Measurements from ENCODE around the gene VEGFC.

VEGFC gene

DNA sequence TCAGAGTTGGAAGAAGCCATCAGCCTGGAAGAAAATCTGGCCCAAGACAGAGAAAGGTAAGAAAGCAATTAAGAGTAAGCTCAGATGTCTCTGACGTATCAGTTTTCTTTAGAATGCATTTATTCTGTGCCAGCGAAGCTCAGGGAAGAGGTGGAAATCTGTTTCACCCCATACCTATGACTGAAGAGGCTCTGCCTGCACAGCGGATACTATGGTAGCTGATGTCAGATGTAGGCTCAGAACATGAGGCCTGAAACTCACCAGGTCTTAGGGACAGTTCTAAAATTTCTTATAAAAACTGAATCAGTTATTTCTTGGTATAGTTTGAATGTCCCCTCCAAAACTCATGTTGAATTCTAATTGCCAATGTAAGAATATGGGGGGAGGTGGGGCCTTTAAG lies 30.9 kb downstream of the VEGFC start:
- no peak for DNase-seq (ENCODE audit: low read depth)

GRCh38 chr4:176760471-176760870 lies 32.3 kb downstream of the VEGFC start:
- DNase-seq (ENCODE audit: low read depth): no peak

- DNase-seq (ENCODE audit: low read depth): no peak
Observed at GRCh38 chr4:176758731-176759130, 34.0 kb downstream of the VEGFC start.

DNA sequence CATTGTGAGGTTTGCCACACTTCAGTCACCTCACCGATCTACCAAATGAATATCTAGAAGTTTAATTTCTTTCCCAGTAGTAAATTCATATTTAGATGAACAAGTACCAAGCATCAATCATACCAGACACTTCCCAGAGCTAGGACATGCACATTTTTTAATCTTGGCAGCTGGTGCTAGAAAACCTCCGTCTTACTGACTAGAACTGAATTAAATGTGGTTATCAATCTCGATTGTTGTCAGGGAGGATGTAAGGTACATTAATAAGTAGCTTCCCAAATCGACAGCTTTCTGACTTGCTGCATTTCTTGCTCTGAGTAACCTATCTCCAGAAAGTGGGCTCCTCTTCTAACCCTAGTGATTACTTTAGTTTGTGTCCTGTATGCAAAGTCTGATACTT lies 34.4 kb downstream of the VEGFC start:
- DNase-seq (ENCODE audit: low read depth): no peak

GRCh38 chr4:176755613-176756012 lies 37.1 kb downstream of the VEGFC start:
- no peak for DNase-seq (ENCODE audit: low read depth)

DNA sequence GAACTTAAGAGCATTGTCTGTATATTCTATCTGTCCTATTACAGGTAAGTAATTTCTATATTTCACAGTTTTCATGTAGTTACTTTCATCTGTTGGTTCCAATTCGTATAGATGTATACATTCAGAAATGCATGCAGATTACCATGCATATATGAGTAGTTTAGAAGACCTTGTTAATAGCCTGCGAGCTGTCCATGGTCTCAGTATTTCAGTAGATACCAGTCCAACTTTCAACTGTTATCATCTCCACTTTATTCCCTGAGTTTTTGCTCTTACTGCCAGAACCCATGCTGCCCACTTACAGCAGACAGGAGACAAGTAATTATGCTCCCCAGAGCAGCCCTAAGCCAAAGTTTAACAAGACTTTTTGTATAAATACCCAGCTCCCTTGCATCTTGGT lies 37.7 kb downstream of the VEGFC start:
- no peak for DNase-seq (ENCODE audit: low read depth)

- no peak for DNase-seq (ENCODE audit: low read depth)
Observed at GRCh38 chr4:176753049-176753448, 39.7 kb downstream of the VEGFC start.

- no peak for DNase-seq (ENCODE audit: low read depth)
Observed at GRCh38 chr4:176752191-176752749, 40.5 kb downstream of the VEGFC start.

- DNase-seq (ENCODE audit: low read depth): no peak
Observed at GRCh38 chr4:176751061-176751460, 41.7 kb downstream of the VEGFC start.

DNA sequence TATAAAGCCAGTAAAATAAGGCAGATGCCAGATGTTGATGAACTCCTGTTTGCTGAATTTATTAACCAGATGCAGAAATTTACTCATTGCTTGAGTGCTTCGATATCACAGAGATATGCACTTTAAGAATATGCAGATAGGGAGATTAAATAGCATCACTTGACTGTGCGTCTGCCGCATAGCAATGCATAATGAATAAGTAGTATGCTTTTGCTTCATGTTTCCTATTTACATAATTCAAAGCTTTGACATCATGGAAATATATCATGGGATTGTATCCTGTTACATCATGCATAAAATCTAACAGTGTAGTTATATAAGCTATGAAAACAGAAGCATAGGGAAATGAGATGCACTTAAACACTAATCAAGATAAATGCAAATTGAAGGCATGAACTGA lies 45.9 kb downstream of the VEGFC start:
- no peak for DNase-seq (ENCODE audit: low read depth)

DNA sequence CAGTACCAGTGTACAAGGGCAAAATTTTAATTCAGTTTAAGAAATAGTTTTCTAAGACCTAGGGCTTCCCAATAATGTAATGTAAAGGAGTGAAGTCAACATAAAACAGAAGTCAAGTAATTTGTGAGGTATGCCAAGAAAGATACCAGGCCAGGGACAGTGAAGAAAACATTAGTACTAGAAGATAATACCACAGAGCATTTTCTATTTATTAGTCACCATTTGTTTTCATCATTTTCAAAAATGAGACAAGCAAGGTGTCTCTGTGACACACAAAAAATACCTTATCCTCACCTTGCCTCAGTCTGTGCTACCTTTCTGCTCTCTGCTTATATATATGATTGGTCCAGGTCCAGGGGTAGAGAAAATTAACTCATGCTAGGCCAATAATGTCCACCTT lies 46.8 kb downstream of the VEGFC start:
- DNase-seq (ENCODE audit: low read depth): no peak

DNA sequence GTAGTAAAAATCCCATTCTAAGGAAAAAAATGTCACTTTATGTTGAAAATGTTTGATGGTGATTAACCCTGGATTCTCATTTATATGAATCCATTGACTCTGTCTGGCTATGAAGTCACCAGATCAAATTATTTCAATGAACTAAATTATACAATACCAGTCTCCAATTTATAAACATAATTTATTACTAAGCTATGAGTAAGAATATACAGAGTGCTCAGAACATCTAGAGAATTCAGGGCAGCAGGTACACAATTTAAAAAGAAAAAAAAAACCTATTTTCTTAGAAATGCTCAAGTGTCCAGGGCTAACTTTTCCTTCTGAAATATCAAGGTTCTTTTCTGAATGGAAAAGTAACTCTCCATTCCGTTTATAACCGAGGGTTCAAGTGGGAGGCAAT lies 48.6 kb downstream of the VEGFC start:
- DNase-seq (ENCODE audit: low read depth): no peak

GRCh38 chr4:176742211-176742610 lies 50.5 kb downstream of the VEGFC start:
- DNase-seq (ENCODE audit: low read depth): no peak

DNA sequence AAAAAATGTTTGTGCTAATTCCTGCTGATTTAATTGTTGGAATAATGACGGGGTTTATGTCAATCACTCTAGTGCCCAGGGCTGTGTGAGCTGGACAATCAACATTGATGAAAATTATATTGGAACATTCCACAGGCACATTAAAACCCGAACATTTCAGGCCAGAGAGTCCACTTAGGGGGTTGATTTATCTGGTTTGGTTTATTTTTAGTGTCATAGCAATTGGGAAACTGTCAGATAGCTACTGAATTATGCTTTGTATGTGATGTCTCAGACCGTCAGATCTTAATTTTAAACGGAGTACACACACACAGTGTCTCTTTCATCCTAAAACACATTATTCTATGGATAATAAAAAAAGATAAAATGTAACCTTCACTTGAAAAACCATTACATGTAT lies 51.5 kb downstream of the VEGFC start:
- no peak for DNase-seq (ENCODE audit: low read depth)

DNA sequence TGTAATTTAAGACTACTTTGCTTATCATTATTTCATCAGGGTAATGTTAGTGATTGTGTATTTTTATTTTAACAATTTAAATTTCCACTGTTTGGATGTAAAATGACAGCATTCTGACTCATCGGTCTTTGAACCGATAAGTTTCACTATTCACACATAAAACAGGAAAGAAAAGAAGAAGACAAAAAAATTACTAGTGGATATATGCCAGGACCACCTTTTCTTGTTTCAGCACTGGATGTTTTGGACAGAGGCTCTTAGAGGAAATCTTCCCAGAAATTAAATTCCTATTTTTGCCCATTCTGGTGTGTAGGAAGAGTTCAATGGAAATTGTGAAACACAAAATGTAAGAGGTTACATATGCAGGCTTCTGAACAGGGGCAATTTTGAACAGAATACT lies 57.4 kb downstream of the VEGFC start:
- no peak for DNase-seq (ENCODE audit: low read depth)

- DNase-seq (ENCODE audit: low read depth): no peak
Observed at GRCh38 chr4:176734461-176734860, 58.3 kb downstream of the VEGFC start.

DNA sequence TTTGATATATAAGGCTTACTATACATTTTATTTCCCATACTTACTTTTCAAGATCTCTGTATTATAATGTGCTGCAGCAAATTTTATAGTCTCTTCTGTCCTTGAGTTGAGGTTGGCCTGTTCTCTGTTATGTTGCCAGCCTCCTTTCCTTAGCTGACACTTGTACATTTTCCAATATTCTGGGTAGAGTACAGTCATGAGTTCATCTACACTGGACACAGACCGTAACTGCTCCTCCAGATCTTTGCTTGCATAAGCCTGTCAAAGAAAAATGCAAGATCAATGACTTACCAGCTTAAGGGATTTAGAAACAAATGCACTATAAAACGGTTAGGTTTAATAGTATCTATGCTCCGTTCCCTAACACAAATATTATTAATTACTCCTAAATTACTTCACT lies 63.2 kb downstream of the VEGFC start:
- no peak for DNase-seq (ENCODE audit: low read depth)

- no peak for DNase-seq (ENCODE audit: low read depth)
Observed at GRCh38 chr4:176726803-176727202, 65.9 kb downstream of the VEGFC start.

DNA sequence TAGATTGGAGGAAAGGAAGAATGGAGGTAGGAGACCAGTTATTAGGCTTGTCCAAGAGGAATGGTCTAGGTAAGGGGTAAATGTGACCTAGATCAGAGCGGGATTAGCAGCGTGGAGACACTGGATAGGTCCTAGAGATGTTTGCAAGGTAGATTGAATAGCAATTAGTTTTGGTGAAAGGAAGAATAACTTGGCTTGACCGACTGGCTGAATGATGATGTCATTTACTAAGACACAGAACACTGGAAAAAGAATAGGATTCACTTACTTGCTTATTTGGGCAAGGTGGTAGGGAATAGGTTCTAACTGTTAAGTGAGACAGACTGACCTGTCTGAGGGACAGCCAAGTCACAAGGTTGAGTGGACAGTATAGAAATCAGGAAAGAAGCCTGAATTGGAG lies 71.3 kb downstream of the VEGFC start:
- DNase-seq (ENCODE audit: low read depth): no peak

DNA sequence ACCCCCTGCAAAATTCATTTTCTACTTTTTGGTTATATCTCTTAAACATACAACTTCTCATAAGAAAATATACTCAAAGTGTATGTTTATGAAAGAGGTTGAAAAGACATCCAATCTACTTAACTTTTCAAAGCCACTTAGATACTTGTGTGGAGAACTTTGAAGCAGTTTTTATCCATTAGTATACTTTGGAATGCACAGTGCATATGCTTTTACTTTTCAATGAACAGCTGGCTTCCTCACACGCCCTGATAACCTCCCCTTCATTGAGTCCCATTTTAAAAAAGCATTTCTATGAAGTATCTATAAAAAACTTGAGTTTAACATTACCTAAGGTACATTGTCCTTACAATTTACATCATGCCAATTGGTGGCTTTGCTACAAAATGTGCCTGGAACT lies 73.8 kb downstream of the VEGFC start:
- no peak for DNase-seq (ENCODE audit: low read depth)

DNA sequence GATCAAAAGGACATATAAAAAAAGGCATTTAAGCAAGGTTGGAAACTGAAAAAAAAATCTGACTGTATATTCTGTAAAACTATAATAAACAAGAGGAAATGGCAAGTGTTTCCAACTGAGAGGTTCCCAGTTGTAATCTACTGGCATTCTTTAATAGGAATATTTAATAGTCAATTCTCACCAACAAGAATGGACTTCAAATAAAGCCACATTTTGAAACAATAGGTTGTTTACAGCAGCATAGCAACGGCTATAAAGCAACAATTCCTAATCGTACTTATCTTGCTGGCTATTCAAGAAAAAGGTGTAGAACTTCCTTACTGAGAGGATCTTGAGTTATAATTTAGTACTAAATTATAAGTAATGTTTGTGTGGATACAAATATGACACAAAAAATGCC lies 75.5 kb downstream of the VEGFC start:
- DNase-seq (ENCODE audit: low read depth): no peak

DNA sequence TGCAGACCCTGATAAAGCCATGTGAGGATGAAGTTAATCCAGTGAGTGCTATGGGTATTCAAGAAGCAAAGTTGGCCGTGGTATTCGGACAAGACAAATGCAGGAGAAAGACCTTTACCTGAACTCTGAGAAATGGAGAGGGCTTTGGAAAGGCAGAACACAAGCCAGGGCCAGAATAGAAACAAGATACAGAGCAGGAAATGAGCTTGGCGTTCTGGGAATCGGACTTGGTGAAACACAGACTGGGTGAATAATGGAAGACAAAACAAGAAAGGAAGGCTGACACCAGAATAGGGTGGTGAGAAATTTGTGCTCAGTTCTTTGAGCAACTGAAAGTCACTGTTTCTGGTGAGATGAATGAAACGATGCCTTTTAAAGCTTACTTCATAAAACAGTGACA lies 83.3 kb downstream of the VEGFC start:
- no peak for DNase-seq (ENCODE audit: low read depth)

- no peak for DNase-seq (ENCODE audit: low read depth)
Observed at GRCh38 chr4:176708771-176709311, 83.9 kb downstream of the VEGFC start.

- DNase-seq (ENCODE audit: low read depth): no peak
Observed at GRCh38 chr4:176690716-176691115, 102.0 kb downstream of the VEGFC start.

All from stimulated activated CD8-positive, alpha-beta memory T cell treated with anti-CD3 and anti-CD28 coated beads, Interleukin-15, amount 100 ng/mL, for 1 hour (primary cell).